OCI-LY1 (cell line): Measurements from ENCODE around the gene PRSS56.

ENCODE experiments used
- H2AFZ ChIP-seq: fragments of 200-600 bp; sonication (generic), shearing (Covaris generic); 2 replicates; pipeline ENCODE4 v1.6.0; 2014; ENCODE audit warnings: antibody characterized with exemption, mild to moderate bottlenecking, low read length
- H3F3A ChIP-seq: fragments of 200-600 bp; sonication (generic), shearing (Covaris generic); 2 replicates; pipeline ENCODE4 v1.6.0; 2014; ENCODE audit warnings: mild to moderate bottlenecking, antibody characterized with exemption, low read length, moderate library complexity; ENCODE audit not compliant: insufficient read depth
- H3K27ac ChIP-seq: fragments of 200-600 bp; sonication (generic); 2 replicates; pipeline ENCODE4 v1.5.1; 2014; ENCODE audit warnings: low read length, mixed run types, mild to moderate bottlenecking, low read depth; ENCODE audit not compliant: poor library complexity, severe bottlenecking
- H3K27me3 ChIP-seq: fragments of 200-600 bp; sonication (generic); 2 replicates; pipeline ENCODE4 v1.6.0; 2014; ENCODE audit warnings: antibody characterized with exemption, mild to moderate bottlenecking, low read length, moderate library complexity; ENCODE audit not compliant: insufficient read depth
- H3K36me3 ChIP-seq: fragments of 200-600 bp; sonication (generic); 2 replicates; pipeline ENCODE4 v1.6.1; 2014; ENCODE audit warnings: mild to moderate bottlenecking, antibody characterized with exemption, low read length, moderate library complexity, mixed read lengths; ENCODE audit not compliant: insufficient read depth
- H3K4me1 ChIP-seq: fragments of 200-600 bp; sonication (generic); 2 replicates; pipeline ENCODE4 v1.5.1; 2014; ENCODE audit warnings: mild to moderate bottlenecking, low read length, moderate library complexity; ENCODE audit not compliant: insufficient read depth, severe bottlenecking
- H3K4me2 ChIP-seq: fragments of 200-600 bp; sonication (generic), shearing (Covaris generic); 2 replicates; pipeline ENCODE4 v1.6.1; 2014; ENCODE audit warnings: low read length
- H3K4me3 ChIP-seq: fragments of 200-600 bp; sonication (generic); 2 replicates; pipeline ENCODE4 v1.5.1; 2014; ENCODE audit warnings: low read length, low read depth, mild to moderate bottlenecking, mixed read lengths; ENCODE audit not compliant: poor library complexity, severe bottlenecking
- H3K79me2 ChIP-seq: fragments of 200-600 bp; shearing (Covaris generic); 2 replicates; pipeline ENCODE4 v1.6.1; 2016; ENCODE audit warnings: mixed run types, low read length, mixed read lengths; ENCODE audit not compliant: insufficient read depth
- H3K9ac ChIP-seq: fragments of 200-600 bp; sonication (generic), shearing (Covaris generic); 2 replicates; pipeline ENCODE4 v1.6.1; 2014; ENCODE audit warnings: mild to moderate bottlenecking, low read length, mixed read lengths
- H3K9me2 ChIP-seq: fragments of 200-600 bp; sonication (generic), shearing (Covaris generic); 2 replicates; pipeline ENCODE4 v1.6.1; 2014; ENCODE audit warnings: low read depth, mild to moderate bottlenecking, low read length, mixed read lengths
- H3K9me3 ChIP-seq: fragments of 200-600 bp; shearing (Covaris generic); 2 replicates; pipeline ENCODE4 v1.6.1; 2014; ENCODE audit warnings: low read length, mixed read lengths
- H4K20me1 ChIP-seq: fragments of 200-600 bp; sonication (generic), shearing (Covaris generic); 2 replicates; pipeline ENCODE4 v1.6.0; 2016; ENCODE audit warnings: mild to moderate bottlenecking, low read length; ENCODE audit not compliant: insufficient read depth
- CTCF ChIP-seq: fragments of 200-600 bp; sonication (generic), shearing (Covaris generic); IDR thresholded peaks from 2 replicates; pipeline ENCODE4 v1.5.1; 2017; ENCODE audit warnings: mild to moderate bottlenecking, antibody characterized with exemption, low read length, moderate library complexity, mixed read lengths
- EZH2 ChIP-seq: fragments of 200-600 bp; sonication (generic), shearing (Covaris generic); IDR thresholded peaks from 2 replicates; pipeline ENCODE4 v1.8.0; 2017; ENCODE audit warnings: borderline replicate concordance, mixed run types, mild to moderate bottlenecking, antibody characterized with exemption, low read length, moderate library complexity, mixed read lengths

The PRSS56 gene

GRCh38 chr2:232539298-232540231 is 19.4 kb downstream of the PRSS56 start, which contains the start of gene CHRNG:
Gene CHRNG (plus strand): TSS chr2:232539692. CDS start chr2:232539748, 56 bp downstream.
- no peaks in the 10 kb centered on the region for H4K20me1 ChIP-seq
- no peaks in the 10 kb centered on the region for H3K9me2 ChIP-seq
- no peak within 1 kb of the TSS for H3K27ac ChIP-seq
- no peaks in the 10 kb centered on the region for H3F3A ChIP-seq
- no peaks in the 10 kb centered on the region for H3K9me3 ChIP-seq
- no peak within 1 kb of the TSS for H3K4me2 ChIP-seq
- H3K4me3 ChIP-seq, result no peak within 1 kb of the TSS
- H3K9ac ChIP-seq, result no peak within 1 kb of the TSS
- peaks cover 5% of the 10 kb centered on the region; the same call in 1 of the 2 replicates for H3K27me3 ChIP-seq
- TF ChIP-seq EZH2 (no peak), CTCF (no peak)
- peaks cover 11% of the 10 kb centered on the region for H3K36me3 ChIP-seq
- no peaks in the 10 kb centered on the region for H3K4me1 ChIP-seq
- no peak within 1 kb of the TSS for H2AFZ ChIP-seq
- no peaks in the 10 kb centered on the region for H3K79me2 ChIP-seq

- Histone ChIP-seq H3K4me1 (no peaks in the 10 kb centered on the region), H3K9me2 (no peaks in the 10 kb centered on the region), H4K20me1 (no peaks in the 10 kb centered on the region), H3K79me2 (no peaks in the 10 kb centered on the region), H3K4me3 (no peak overlapping the region), H3K36me3 (peaks cover 13% of the 10 kb centered on the region), H3K9ac (no peak overlapping the region), H2AFZ (no peak overlapping the region), H3F3A (no peaks in the 10 kb centered on the region), H3K9me3 (no peaks in the 10 kb centered on the region), H3K27ac (no peak overlapping the region), H3K4me2 (no peak overlapping the region), H3K27me3 (peaks cover 5% of the 10 kb centered on the region; the same call in 1 of the 2 replicates)
- TF ChIP-seq EZH2 (no peak), CTCF (no peak)
Measured at GRCh38 chr2:232540441-232541041, 20.4 kb downstream of the PRSS56 start.

- no peak overlapping the region for H2AFZ ChIP-seq
- TF ChIP-seq CTCF (no peak), EZH2 (no peak)
- no peaks in the 10 kb centered on the region for H3K79me2 ChIP-seq
- no peak overlapping the region for H3K4me3 ChIP-seq
- H3K9ac ChIP-seq, result no peak overlapping the region
- H3K4me2 ChIP-seq, result no peak overlapping the region
- no peaks in the 10 kb centered on the region for H3F3A ChIP-seq
- peaks cover 21% of the 10 kb centered on the region for H3K36me3 ChIP-seq
- no peak overlapping the region for H3K27ac ChIP-seq
- no peaks in the 10 kb centered on the region for H3K27me3 ChIP-seq
- no peaks in the 10 kb centered on the region for H3K9me2 ChIP-seq
- H3K4me1 ChIP-seq, result no peaks in the 10 kb centered on the region
- H4K20me1 ChIP-seq, result no peaks in the 10 kb centered on the region
- no peaks in the 10 kb centered on the region for H3K9me3 ChIP-seq
Measured at GRCh38 chr2:232541195-232541960, 21.2 kb downstream of the PRSS56 start.
